Right atrium auricular region (tissue), 2 donors: ENCODE measurements around the gene UQCRC1. TPM values are rescaled to one million over a fixed set of nuclear protein-coding genes. Genes with fewer than 3 reads are reported as not detected.

Source experiments
- DNase-seq: peaks from one replicate; pipeline ENCODE4 v3.0.0-alpha.2; 2019; ENCODE audit warnings: low spot score
- H3K27ac ChIP-seq, 2 donors: fragments of 200-600 bp; sonication (generic); 1 replicate in 1 of 2; 2 replicates in 1 of 2; pipeline ENCODE4 v1.5.1; 2016 to 2019
- H3K27me3 ChIP-seq, 2 donors: fragments of 200-600 bp; sonication (generic); one replicate each; pipeline versions ENCODE4 v1.5.1 to v1.6.0; 2017 to 2019
- H3K36me3 ChIP-seq: fragments of 200-600 bp; sonication (generic); one replicate; pipeline ENCODE4 v1.5.1; 2016
- H3K4me1 ChIP-seq, 2 donors: fragments of 200-600 bp; sonication (generic); one replicate each; pipeline versions ENCODE4 v1.5.1 to v1.6.0; 2017 to 2019
- H3K4me3 ChIP-seq, 2 donors: fragments of 200-600 bp; sonication (generic); 1 replicate in 1 of 2; 2 replicates in 1 of 2; pipeline ENCODE4 v1.5.1; 2017 to 2019; ENCODE audit warnings: mild to moderate bottlenecking in 1 of 2, moderate library complexity in 1 of 2
- H3K9me3 ChIP-seq, 2 donors: fragments of 200-600 bp; sonication (generic); one replicate each; pipeline ENCODE4 v1.5.1; 2019
- total RNA-seq, 2 donors: library from RNA; depleted of rRNA; stranded (reverse); fragments of >200 nt; gene quantifications; one replicate each; pipeline ENCODE4 v1.1.0, GENCODE V29; 2016
- TF ChIP-seq, protein P1 (sequence below), 2 donors: fragments of 200-600 bp; sonication (generic); IDR thresholded peaks; one replicate each; pipeline ENCODE4 v1.5.1; 2019; ENCODE audit warnings: antibody characterized with exemption in 2 of 2

The UQCRC1 gene
- total RNA-seq, 2 donors from 2014 or later = 847 to 948 TPM

DNA sequence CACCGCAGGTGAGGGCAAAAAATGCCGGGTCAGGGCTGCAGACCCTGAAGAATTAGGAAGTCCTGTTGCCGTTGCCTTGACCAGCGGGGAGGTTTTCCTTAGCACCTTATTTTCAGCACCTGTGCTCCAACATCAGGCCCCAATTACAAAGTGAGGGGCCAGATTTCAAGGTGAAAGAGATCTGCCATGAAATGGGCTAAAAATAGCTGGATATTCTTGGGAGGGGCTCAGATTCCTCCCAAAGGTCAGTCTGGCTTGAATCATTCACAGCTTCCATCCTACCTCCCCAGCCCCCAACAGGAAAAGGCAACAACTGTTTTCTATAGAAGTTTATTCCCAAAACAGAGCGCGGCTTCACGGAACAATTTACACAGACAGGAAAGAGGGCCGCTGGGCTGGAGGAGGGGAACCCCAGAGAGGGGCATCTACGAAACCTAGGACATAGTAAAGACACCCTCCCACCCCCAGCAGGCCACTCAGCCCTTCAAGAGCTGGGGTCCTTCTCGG is 26.8 kb upstream of the UQCRC1 start:
- H3K4me3 ChIP-seq = peak overlapping the region; percentile 90 to 92
- H3K9me3 ChIP-seq = no peaks in the 10 kb centered on the region
- H3K4me1 ChIP-seq = peaks cover 0 to 28% of the 10 kb centered on the region in 2 donors
- H3K27me3 ChIP-seq = no peaks in the 10 kb centered on the region
- TF ChIP-seq, protein P1, sequence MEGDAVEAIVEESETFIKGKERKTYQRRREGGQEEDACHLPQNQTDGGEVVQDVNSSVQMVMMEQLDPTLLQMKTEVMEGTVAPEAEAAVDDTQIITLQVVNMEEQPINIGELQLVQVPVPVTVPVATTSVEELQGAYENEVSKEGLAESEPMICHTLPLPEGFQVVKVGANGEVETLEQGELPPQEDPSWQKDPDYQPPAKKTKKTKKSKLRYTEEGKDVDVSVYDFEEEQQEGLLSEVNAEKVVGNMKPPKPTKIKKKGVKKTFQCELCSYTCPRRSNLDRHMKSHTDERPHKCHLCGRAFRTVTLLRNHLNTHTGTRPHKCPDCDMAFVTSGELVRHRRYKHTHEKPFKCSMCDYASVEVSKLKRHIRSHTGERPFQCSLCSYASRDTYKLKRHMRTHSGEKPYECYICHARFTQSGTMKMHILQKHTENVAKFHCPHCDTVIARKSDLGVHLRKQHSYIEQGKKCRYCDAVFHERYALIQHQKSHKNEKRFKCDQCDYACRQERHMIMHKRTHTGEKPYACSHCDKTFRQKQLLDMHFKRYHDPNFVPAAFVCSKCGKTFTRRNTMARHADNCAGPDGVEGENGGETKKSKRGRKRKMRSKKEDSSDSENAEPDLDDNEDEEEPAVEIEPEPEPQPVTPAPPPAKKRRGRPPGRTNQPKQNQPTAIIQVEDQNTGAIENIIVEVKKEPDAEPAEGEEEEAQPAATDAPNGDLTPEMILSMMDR (IDR thresholded peaks at IDR 0.05) = no peak
- DNase-seq = no peak
- no peaks in the 10 kb centered on the region for H3K36me3 ChIP-seq
- H3K27ac ChIP-seq = peak overlapping the region; percentile 85 to 93

DNA sequence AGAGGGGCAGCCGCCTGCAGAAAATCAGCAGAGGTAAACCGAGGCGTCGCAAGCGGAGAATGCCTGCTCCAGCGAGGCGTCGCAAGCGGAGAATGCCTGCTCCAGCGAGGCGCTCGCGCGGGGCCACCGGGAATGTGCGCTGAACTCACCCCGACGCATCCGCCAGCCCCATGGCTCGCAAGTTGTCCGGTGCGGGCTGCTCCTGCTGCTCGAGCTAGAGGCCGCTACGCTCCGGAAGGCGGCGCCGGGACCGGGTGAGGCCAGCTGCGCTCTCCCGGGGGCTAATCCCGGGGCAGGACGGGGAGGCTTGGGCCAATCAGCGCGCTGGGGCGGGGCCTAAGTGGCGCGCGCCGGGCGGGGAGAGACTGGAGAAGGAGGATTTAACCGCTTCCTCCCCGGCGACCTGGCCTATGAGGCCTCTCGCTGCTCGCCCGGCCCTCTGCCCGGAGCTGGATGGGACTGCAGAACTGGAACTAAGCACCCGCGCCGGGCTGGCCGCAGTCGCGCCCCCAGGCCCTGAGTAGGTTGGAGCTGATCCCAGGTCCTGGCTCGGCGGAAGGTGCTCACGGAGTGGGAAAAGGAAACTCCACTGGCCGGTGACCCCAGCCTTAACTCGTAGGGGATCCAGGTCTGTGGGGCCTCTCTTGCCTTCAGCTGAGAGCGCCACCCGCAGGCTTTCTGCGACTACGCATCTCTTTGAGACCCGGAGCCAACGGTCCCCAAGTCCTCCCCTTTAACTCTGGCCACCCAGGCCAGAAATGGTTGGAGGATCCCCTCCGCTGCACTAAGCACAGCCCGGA is 26.0 kb upstream of the UQCRC1 start, which contains the start of gene SLC26A6:
SLC26A6 (minus strand) TSS at position 240 of the 800 bp plus-strand sequence; CDS start at position 172, 68 bp downstream.
- no peaks in the 10 kb centered on the region for H3K27me3 ChIP-seq
- peak; percentile 96 for DNase-seq
- H3K4me1 ChIP-seq = peaks cover 0 to 28% of the 10 kb centered on the region in 2 donors
- H3K36me3 ChIP-seq = no peaks in the 10 kb centered on the region
- H3K9me3 ChIP-seq = no peaks in the 10 kb centered on the region
- H3K4me3 ChIP-seq = peak within 1 kb of the TSS; percentile 90 to 92
- TF ChIP-seq, protein P1 (IDR thresholded peaks at IDR 0.05) = peak; percentile 10 to 66
- peak within 1 kb of the TSS; percentile 85 to 93 for H3K27ac ChIP-seq

DNA sequence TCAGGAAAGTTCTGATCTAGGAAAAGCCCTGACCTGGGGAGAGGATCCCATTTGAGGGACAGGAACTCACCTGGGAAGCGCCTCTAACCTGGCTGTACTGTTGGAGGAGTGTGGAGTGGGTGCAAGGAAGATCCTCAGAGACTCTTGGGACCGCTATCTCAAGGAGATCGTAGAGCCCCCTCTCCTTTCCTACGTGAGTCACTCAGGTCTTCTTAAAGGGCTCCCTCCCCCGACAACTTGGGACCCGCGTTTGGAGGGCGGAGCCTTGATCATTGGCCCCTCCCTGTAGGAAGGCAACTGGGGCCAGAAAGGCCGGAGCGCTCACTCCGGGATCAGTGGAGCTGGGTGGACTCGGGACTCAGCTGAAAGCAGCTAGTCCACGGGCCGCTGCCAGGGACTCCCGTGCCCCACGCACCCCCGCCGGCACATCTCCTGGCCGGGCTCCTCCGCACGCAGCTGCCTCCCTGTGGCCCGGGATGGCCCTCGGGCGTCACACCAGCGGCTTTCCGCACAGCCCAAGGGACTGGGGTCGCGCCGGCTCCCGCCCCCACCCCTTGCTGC is 25.3 kb upstream of the UQCRC1 start:
- H3K27me3 ChIP-seq = no peaks in the 10 kb centered on the region
- H3K9me3 ChIP-seq = no peaks in the 10 kb centered on the region
- no peaks in the 10 kb centered on the region for H3K36me3 ChIP-seq
- peak; percentile 69 for DNase-seq
- H3K4me3 ChIP-seq = peak overlapping the region; percentile 90 to 92
- TF ChIP-seq, protein P1 (IDR thresholded peaks at IDR 0.05) = no peak
- H3K4me1 ChIP-seq = peaks cover 0 to 28% of the 10 kb centered on the region in 2 donors
- H3K27ac ChIP-seq = peak overlapping the region; percentile 85 to 93

DNA sequence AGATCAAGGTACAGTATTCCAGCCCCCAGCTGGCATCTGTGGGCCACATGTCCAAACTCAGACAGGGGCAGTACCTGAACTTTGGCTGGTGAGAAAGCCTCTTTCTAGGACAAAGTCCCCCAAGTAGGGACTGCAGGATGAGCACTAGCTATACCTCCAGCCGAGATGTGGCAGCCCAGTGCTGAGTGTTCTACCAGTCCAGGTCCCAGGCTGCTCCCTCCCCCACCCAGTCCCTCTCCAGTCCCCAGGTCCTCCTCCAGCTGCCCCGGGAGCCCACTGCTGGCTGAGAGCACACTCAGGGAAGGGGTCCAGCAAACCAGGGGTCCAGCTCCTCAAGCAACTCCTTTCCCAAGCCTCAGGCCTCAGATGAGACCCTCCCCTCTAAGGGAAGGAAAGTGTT is 24.3 kb upstream of the UQCRC1 start:
- TF ChIP-seq, protein P1 (IDR thresholded peaks at IDR 0.05) = no peak
- DNase-seq = no peak

DNA sequence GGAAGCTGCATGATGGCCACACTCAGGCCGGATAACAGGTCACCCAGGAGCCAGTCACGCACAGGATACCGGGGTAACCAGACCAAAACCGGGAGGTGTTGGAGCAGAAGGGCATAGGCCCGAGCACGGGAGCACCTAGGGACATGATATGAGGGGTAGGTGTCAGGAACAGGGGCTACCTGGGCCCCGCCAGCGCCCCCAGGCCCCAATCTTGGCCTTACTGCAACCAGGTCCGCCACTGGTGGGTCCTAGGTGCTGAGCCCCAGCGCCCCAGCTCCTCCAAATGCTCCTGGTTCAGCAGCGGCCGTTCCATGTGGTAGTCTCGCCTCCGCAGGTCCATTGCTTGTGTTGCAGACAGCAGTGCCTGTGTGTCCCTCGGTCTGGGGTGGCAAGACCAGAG is 23.8 kb upstream of the UQCRC1 start:
- H3K4me3 ChIP-seq = no peak overlapping the region
- peaks cover 4% of the 10 kb centered on the region for H3K36me3 ChIP-seq
- peaks cover 0 to 28% of the 10 kb centered on the region in 2 donors for H3K4me1 ChIP-seq
- TF ChIP-seq, protein P1 (IDR thresholded peaks at IDR 0.05) = no peak
- DNase-seq = no peak
- H3K9me3 ChIP-seq = no peaks in the 10 kb centered on the region
- H3K27me3 ChIP-seq = no peaks in the 10 kb centered on the region
- no peak overlapping the region for H3K27ac ChIP-seq

More for the DNA sequence above, 24.3 kb upstream of the UQCRC1 start:
- no peaks in the 10 kb centered on the region for H3K9me3 ChIP-seq
- no peaks in the 10 kb centered on the region for H3K36me3 ChIP-seq
- H3K27ac ChIP-seq = no peak overlapping the region
- H3K27me3 ChIP-seq = no peaks in the 10 kb centered on the region
- H3K4me3 ChIP-seq = no peak overlapping the region
- peaks cover 0 to 28% of the 10 kb centered on the region in 2 donors for H3K4me1 ChIP-seq
